A204.1 (cell line): Measurements from ENCODE around the gene ZNF205.

ENCODE experiments used
- FAIRE-seq: peaks from 2 replicates; lab custom pipeline; 2012; peaks lifted over from hg19 to GRCh38; lab: Jason Lieb, UNC

The ZNF205 gene

DNA sequence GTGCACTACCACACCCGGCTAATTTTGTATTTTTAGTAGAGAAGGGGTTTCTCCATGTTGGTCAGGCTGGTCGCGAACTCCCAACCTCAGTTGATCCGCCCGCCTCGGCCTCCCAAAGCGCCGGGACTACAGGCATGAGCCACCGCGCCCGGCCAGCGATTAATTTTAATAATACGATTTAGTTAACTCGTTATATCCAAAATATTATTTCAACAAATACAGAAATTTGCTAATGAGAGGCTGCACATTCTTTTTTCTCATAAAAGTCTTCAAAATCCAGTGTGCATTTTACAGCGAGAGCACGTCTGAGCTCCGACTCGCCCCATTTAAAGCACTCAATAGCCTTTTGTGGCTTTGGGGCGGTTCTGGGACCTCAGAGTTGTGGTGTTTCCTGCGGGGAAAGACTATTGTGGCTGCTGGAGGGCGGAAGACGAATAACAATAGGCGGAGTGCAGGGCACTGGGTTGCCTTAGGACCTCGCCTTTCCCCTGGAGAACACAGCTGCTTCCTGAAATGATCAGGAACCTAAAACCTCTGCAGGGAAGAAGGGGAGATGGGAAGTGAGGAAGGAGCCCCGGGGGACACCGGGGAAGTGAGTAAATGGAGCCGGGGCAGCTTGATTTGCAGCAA, 10.4 kb upstream of the ZNF205 start:
- no peak for FAIRE-seq

DNA sequence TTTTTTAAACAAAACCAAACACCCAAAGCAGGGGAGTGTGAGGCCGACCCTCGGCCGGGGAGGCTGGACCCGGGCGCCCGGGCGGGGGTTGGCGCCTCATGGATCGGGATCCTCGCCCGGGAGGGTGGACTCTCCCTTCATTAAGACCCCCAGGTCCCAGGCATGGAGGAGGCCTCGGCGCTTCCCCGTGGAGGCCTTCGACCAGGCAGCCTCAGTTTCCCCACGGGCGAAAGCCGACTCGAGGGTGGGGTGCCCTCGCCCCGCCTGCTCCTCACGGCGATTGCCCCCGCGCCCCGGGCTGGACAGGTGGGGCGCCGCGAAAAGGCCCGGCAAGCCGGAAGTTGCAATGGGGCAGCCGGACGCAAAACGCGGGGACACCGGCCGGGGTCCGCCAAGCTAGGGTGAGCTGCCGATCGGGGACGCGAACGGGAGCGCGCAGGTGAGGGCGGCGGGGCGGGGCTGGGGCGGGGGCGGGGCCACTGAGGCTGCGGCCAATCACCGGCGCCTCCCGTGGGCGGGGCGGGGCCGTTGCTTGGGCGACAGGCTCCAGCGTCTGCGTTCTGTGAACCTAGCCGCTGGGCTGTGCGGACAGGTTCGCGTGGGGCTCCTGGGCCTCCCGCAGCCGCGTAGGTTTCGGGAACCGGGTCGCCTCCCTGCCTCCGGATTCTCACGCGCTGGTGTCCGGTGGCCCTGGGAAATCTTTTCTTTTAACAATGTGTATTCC, 6.0 kb upstream of the ZNF205 start:
- no peak for FAIRE-seq

DNA sequence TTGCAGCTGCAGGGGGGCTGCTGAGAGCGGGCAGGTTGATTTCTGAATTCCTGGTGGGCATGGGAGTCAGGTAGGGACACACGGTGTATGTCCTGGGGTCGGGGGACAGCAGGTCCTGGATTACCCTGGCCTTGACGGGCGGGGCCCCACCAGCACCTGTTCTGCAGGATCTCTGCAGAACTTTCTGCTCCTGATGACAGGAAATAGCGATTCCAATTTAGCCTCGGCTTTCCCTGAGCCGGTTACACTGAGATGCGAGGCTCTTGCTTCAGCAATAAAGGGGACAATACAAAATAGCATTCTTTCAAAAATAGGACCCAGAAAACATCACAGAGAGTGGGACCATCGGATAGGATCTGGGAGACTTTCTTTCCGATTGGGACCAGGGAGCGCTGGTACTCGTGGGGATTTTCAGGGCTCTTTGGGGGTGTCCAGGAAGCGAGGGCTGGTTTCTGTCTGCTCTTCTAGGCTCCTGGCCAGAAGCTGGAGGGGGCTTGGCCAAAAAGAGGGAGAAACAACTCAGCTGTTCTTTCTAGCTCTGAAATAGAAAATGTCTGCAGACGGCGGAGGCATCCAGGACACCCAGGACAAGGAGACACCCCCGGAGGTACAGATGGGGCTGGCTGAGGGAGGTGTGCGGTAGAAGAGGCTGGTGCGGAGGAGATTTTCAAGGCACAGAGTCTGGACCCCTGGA, 642 bp downstream of the ZNF205 start:
- no peak for FAIRE-seq

DNA sequence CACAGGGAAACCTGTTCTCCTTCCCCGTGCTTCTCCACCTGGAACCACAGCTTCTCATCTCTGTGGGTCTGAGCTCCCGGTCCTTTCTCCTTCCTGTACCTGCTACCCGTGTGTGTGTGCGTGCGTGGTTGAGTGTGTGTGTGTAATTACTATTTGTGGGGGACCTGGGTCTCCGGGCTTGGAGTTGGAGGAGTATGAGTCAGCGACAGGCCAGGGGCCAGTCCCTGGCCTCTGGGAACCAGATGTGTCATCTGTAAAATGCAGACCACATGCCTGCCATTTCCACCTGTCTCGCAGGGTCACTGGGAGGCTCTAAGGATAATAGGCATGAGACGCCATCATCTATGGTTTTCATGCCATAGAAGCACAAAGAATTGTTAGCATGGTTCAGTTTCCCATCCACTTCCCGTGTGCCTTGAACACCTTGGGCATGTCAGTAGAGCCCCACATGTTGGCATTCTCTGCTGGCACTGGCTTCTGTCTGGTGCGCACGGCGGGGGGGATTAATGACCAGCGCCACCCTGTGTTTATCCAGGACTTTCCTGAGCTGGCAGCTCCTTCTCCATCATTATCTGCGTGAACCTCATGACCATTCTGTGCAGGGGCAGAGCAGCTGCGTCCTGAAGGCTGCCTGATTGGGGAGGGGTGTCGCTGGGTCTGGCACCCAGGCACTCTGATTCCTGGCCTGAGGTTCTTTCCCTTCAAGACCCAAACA, 1.5 kb downstream of the ZNF205 start:
- FAIRE-seq: no peak

- no peak for FAIRE-seq
Observed at GRCh38 chr16:3115003-3115402, 2.6 kb downstream of the ZNF205 start.

GRCh38 chr16:3115561-3115960, 3.2 kb downstream of the ZNF205 start:
- FAIRE-seq: no peak

GRCh38 chr16:3118204-3118790, 5.9 kb downstream of the ZNF205 start:
- FAIRE-seq: no peak

DNA sequence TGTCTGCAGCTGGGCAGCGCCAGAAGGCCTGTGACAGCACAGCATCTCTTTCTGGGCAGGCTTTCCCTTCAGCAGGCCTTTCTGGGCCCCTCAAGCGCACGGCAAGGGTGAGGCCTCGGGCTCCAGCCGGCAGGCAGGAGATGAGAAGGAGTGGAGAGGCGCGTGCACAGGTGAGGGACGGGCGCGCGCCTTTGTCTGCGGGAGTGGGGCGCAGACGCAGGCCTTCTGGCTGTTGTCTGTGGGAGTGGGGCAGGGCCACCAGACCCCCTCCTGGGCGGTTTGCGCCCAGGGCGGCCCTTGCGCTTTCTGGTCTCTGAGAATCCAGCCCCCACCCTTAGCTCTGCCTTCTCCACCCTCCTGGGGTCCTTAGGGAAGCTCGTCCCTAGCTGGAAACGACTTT, 6.5 kb downstream of the ZNF205 start:
- no peak for FAIRE-seq

DNA sequence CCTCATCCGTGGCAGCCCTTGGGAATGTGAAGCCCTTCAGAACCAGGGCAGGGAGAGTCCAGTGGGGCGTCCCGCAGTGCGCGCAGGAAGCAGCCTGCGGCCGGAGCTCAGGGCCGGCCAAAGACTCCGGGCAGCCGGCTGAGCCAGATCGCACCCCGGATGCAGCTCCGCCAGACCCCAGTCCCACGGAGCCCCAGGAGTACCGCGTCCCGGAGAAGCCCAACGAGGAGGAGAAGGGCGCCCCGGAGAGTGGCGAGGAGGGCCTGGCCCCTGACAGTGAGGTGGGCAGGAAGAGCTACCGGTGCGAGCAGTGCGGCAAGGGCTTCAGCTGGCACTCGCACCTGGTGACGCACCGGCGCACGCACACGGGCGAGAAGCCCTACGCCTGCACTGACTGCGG, 6.9 kb downstream of the ZNF205 start:
- no peak for FAIRE-seq

DNA sequence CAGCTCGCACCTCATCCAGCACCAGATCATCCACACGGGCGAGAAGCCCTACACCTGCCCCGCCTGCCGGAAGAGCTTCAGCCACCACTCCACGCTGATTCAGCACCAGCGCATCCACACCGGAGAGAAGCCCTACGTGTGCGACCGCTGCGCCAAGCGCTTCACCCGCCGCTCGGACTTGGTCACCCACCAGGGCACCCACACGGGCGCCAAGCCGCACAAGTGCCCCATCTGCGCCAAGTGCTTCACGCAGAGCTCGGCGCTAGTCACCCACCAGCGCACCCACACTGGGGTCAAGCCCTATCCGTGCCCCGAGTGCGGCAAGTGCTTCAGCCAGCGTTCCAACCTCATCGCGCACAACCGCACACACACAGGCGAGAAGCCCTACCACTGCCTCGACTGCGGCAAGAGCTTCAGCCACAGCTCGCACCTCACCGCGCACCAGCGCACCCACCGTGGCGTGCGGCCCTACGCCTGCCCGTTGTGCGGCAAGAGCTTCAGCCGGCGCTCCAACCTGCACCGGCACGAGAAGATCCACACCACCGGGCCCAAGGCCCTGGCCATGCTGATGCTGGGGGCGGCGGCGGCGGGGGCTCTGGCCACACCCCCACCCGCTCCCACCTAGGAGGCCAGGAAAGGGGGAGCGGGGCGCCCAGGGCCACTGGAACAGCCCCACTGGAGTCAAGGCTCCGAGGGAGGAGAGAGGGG, 7.5 kb downstream of the ZNF205 start:
- no peak for FAIRE-seq

DNA sequence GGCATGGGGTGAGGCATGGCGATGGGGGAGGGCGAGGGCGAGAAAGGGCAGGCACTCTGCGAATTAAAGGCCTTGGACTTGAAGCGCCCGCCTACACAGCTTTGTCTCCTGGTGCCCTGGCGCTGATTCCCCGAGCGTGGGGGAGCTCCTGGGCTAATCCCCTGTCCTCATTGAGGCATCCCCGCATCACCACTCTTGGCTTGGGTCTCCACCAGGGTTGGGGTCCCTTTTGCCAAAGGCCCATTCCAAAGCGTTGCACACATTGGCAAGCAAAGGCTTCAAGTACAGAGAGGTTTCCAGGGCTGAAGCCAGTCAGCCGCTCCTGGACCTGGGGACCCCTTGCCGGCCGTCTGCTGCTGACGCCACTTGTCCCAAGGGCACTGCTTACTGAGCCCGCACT, 8.0 kb downstream of the ZNF205 start:
- no peak for FAIRE-seq

- no peak for FAIRE-seq
Observed at GRCh38 chr16:3121851-3122467, 9.6 kb downstream of the ZNF205 start.

- no peak for FAIRE-seq
Observed at GRCh38 chr16:3122926-3123570, 10.7 kb downstream of the ZNF205 start.

GRCh38 chr16:3123986-3124886, 11.8 kb downstream of the ZNF205 start:
- FAIRE-seq: peak; percentile 96

- FAIRE-seq: no peak
Observed at GRCh38 chr16:3127745-3128144, 15.4 kb downstream of the ZNF205 start.

GRCh38 chr16:3129137-3130131, 17.0 kb downstream of the ZNF205 start:
- peak; percentile 25 for FAIRE-seq

DNA sequence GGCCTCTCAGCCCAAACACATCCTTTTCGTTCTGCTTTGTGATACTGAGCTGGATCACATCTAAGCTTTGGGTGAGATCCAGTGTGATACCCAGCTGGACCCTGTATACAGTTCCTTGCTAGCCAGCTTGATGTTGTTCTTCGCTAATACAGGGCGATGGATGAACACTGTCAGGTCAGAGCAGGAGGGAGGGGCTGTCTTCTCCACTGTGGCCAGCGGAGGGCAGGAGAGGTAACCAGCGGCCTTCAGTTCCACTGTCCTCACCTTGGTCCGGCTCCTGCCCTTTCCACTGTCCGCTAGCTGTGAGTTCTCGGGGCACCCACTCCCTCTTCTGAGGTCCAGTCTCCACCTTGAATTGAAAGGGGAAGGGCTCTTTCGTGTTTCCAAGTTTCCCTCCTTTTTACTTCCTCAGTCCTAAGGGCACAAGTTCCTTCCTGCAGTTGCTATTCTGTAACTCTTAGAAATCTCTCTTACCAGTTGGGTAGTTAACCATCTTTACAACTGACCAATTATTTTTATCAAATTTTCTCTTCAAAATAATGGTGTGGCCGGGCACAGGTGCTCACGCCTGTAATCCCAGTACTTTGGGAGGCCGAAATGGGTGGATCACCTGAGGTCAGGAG, 19.5 kb downstream of the ZNF205 start:
- no peak for FAIRE-seq

DNA sequence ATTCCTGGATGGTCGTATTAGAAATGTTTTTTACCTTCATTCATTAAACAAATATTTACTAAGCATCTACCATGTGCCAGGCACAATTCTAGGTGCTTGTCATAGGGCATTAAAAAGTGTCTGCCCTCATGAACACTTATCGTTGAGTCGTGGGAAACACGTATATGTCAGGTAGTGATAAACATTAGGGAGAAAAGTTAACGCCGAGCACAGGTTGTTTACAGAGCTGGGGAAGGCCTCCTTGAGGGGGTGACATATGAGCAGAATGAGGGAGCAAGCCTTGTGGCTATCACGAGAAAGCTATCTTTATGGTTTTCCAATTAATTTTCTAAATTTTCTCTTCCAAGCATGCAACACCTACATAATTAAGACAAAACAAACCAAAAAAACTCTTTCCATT, 21.5 kb downstream of the ZNF205 start:
- no peak for FAIRE-seq
